22Rv1 (cell line): Measurements from ENCODE around the gene EPHA6.

Experiments
- CTCF ChIP-seq: fragments of 450-650 bp; IDR thresholded peaks from 2 replicates; pipeline ENCODE4 v1.5.1; 2017; ENCODE audit warnings: mild to moderate bottlenecking
- ZFX ChIP-seq: fragments of 450-650 bp; IDR thresholded peaks from 2 replicates; pipeline ENCODE4 v1.6.1; 2017; ENCODE audit warnings: antibody characterized with exemption, borderline replicate concordance

GRCh38 chr3:97736928-97737327 lies 922.5 kb downstream of the EPHA6 start:
- TF ChIP-seq CTCF = no peak
- TF ChIP-seq ZFX = no peak
